NCI-H2081 (cell line): Measurements from ENCODE around the gene PLCD3.

ENCODE experiments used
- DNase-seq, 2 experiments: peaks; one replicate each; lab custom pipeline; 2025; lab: John Stamatoyannopoulos, UW

The PLCD3 gene

GRCh38 chr17:45132320-45132571 lies at the start of gene PLCD3:
TSS of gene PLCD3 (minus strand) at chr17:45132515. CDS start at chr17:45132410, 105 bp downstream.
- DNase-seq, result no peak

DNA sequence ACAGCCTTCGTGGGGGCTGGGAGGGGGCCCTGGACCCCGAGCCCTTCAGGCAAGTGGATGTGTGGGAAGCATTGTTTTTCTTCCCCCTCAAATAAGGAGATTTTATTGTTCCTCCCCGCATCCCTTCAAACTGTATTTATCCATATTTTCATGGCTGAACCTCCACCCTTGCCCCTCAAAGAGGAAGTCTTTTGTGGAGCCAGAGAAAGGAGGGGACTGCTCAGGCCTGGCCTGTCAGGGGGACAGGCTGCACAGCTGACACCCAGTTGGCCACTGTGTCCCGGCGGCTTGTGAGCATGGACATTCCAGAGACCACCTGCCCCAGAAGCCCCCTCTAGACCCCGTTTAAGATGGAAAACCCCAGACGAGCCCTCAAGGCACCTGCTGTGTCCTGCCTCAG lies 45.2 kb upstream of the PLCD3 start:
- no peak for DNase-seq

- DNase-seq, result no peak
These were observed 43.4 kb upstream of the PLCD3 start for GRCh38 chr17:45175759-45176115.

DNA sequence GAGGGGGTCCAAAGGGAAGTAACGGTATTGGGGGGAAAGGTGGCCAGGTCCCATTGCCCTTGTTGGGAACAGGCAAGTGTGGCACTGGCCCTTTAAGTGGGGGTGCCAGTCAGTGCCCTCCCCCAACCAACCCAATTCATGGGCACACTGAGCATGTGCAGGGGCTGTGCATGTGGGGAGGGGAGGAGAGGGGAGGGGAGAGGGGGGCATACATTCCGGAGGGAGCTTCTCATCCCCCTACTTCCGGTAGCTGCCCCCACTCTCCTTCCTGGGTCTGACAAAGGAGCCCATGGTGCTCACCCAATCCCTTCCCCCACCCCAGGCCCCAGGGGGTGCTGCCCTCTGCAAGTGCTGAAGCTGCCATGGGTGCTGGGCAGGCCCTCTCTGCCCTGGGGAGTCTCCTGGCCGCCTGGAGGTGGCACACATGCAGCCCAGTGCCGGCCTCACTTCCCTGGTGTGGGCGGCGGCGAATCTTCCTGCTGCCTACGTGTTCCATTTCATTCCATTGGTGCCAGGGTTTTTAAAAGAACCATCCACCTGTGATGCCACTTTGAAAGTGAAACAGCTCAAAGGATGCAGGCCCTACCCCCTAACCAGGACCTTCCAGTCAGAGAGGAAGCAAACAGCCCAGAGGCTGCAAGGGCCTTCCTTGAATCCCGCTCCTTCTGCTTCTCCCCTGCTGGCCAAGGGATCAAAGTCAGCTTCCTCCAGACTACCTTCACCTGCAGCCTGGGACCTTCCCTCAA lies 40.4 kb upstream of the PLCD3 start:
- DNase-seq, result no peak

DNA sequence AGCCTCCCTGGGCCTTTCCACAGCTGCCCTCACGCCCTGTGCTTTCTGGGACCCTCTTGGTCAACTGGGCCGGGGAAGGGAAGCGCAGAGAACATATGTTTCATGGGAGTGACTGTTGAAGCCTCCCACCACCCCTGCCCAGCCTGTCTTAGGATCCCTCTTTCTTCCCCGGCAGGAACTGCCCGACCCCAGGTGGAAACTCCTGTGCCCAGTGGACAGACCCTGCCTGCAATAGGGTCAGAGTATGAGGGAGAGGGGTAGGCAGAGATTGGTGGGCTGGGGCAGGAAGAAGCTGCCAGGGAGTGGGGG lies 39.9 kb upstream of the PLCD3 start:
- no peak for DNase-seq

DNA sequence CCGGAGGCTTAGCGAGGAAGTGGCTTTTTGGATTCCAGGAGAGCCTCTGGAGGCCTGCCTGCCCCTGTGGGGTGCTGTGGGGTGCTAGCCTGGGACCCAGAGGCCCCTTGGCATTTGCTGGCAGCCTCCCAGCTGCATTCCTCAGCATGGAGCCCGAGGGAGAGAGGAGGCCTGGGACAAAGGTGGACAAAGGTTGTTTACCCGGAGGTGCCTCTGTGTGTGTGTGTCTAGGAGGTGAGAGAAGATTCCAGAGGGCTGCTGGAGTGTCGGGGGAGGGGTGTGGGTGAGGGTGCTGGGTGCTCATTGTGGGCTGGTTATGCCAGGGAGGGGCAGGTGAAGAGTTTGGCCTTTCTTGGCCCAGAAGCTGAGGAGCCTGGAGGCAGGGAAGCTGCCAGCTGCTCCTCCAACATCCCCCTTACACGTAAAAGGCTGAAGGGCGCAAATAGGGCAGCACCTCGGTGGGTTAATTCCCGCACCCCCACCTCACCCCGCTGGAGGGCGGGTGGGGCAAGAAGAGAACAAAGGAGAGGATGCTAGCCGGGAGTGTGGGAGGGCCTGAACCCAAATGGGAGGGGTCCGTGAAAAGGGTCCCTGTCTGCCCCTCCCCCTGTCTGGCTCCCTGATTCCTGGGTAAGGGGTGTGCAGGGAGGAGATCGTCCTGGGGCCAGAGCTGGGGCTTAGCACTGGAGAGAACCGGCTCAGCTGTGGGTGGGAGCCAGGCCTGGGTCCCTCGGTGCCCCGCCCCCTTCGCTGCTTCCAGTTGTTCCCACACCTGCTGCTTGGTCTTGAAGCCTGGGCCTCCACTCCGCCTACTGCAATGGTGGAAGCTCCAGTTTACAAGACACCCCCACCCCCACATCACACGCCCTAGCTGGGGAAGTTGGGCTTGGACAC lies 39.3 kb upstream of the PLCD3 start:
- DNase-seq, result no peak

GRCh38 chr17:45170931-45171337 lies 38.6 kb upstream of the PLCD3 start:
- DNase-seq, result no peak

DNA sequence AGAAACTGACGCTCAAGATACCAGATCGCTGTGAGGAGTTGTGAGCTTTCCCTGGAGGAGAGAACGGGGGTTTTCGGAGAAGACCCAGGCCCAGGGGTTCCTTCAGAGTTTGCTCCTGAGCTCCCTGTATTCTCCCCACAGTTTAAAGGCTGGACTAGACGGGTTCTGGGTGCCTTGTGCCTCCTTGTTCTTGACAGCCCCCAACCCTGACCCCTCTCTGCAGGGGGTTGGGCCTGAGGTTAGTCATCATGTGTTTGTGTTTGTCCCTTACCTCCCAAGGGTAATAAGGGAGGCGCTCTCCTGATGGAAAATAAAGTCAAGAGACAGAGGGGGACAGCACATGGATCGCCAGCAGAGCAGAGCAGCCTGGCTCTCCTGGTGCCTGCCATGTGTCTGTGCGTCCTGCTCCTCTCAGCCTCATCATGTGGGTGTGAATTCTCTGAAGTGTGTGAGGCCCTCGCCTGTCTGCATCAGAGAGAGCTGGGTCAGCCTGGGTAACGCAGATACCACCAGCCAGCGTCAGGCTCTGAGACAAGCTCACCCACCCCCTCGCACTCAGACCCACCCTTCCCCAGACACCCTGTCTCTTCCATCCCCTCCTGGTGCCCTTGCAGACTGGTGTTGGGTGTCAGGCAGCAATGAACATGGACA lies 38.1 kb upstream of the PLCD3 start:
- DNase-seq, result no peak

DNA sequence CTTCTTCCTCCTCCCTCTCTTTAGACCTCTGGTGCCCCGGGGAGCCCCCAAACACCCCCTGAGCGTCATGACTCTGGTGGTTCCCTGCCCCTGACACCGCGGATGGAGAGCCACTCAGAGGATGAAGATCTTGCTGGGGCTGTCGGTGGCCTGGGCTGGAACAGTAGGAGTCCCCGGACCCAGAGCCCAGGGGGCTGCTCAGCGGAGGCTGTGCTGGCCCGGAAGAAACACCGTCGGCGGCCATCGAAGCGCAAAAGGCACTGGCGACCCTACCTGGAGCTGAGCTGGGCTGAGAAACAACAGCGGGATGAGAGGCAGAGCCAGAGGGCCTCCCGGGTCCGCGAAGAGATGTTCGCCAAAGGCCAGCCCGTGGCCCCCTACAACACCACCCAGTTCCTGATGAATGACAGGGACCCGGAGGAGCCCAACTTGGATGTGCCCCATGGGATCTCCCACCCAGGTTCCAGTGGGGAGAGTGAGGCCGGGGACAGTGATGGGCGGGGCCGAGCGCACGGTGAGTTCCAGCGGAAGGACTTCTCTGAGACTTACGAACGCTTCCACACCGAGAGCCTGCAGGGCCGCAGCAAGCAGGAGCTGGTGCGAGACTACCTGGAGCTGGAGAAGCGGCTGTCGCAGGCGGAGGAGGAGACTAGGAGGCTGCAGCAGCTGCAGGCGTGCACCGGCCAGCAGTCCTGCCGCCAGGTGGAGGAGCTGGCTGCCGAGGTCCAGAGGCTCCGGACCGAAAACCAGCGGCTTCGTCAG lies 36.9 kb upstream of the PLCD3 start:
- no peak for DNase-seq

DNA sequence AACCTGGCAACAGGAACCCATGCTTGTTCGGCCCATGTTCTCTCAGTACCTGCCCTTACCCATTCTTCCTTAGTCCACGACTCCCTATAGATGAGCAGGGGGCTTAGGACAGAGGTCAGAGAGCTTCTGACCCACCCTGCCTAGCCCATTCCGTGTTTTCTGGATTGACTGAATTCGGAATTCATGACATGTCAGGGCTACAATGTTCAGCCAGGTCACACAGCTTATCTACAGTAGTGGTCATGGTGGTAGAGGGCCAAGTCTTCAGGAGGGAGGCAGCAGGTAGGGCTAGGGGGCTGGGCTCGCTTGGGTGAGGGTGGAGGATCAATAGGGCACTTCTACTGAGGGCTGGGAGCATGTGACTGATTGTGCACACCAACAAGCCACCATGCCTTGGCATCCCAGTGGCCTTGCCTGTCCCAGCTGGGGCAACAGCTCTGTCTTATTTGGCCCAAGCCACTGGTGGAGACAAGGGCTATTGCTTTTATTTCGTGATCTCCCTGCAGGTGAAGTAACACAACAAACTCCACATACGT lies 32.5 kb upstream of the PLCD3 start:
- DNase-seq, result no peak

DNA sequence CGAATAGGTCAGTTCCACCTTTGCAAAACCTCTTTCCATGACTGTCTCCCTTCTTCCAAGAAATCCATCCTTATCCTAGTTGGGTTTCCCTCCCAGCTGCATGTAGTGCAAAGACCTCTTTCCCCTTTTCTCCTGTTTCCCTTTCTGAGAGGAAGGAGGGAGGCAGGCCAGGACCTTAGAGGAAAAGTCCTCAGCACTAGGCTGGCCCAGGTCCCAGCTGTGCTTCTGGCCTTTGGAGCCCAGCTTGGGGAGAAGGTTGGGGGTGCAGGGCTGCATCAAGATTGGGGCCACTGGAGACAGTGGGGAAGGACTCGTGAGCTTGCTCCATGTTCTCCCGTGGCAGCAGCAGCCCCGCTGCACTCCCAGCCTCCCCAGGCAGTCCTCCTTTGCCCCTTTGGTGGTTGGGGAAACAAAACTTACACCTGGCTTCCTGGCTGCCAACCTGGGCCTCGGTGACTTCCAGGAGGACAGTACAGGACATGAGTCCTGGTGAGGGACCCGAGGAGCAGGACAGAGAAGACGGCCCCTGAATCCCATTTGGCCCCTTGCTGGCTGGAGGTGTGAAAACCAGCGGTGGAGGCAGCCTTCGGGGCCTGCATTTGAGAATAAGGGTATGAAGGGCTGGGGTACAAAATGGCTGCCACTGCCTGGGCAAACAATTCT lies 29.8 kb upstream of the PLCD3 start:
- no peak for DNase-seq

DNA sequence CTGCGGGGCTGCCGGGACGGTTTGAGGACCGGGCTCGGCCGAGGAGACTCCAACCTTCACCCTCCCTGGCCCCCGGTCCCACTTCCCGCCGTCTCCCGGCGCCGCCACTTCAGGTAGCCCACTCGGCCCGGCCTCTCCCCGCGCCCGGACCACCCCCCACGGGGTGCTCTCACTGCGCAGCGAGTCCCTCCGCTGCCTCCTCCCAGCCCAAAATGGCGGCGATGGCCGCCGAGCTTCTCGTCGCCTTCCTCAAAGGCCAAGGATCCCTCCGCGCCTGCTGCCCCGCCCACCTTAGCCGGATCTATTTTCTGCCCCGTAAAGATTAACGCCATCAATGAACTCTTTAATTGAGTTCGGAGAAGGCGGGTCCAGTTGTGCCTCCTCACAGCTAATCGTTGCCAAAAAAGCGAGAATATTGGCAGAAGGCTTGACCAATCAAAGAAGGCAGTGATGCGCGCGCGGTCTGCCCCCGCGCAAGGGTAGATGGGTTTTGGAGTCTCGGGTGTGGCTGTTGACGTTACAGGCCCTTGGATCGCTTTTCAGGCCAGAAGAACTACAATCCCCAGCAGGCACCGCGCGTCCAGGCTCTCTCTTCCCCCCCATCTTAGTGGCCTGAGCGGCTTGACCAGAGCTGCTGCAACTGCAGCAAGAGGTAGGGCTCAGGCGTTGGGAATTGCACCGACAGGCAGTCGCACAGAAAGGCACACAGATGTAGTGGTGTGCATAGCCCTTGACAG lies 29.1 kb upstream of the PLCD3 start, which contains the start of gene HEXIM2:
TSS of gene HEXIM2 (plus strand) at position 588 of the 737 bp plus-strand sequence. CDS start 919 bp downstream, outside the sequence.
- DNase-seq, result peak; percentile 99 to 100

DNA sequence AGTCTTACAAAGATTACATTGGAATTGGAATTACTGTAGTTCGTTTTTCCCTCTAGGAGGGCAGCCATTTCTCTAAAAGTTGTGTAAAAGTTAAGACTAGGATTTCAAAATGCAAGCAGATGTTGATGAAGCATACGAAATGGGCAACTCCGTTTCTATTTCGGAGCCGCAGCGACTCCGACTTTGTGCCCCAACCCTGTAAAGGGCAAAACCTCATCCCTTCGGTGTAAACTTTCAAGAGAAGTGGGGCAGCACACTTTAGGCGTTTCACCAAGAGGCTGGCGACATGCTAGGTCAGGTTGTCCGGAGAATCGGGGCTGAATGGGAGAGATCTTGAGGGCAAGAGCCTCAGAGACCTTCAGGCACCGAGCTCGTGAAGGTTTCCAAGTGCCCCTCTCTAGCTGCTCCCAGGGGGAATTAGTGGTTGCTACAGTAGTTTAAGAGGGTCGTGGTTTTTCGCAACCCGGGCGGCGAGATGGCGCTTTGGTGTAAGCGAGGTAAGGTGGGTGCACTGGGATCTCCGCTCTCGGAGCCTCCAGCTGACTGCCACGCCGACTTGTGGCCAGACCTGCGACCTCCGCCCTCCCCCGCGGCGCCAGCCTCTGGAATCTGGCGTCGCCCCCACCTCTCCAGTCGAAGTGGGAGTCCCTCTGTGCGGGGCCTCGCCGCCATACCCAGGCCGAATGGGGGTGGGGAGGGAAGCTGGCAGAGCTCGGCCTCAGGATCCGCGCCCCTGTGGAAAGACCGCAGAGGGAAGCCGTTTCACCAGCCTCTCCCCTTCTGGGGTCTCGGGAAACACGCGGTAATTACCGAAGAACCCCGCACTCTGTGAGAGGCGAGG lies 28.4 kb upstream of the PLCD3 start:
- peak; percentile 30 to 66 for DNase-seq

DNA sequence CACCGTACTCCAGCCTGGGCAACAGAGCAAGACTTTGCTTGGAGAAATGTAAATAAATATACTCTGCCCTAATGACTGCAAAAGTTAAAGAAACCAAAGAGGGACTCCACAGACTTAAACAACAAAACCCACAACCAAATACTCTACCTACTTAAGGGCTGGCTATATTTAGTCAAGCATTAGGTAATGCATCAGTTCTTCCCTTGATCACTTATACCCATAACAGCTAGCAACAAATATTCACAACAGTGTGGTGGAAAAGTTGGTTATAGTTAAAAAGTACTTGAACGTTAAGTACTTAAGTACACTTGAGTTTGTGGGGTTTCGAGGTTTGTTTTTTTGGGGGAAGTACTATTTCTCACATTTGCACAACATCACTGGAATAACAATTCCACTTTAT lies 23.9 kb upstream of the PLCD3 start:
- DNase-seq, result no peak

GRCh38 chr17:45155483-45155882 lies 23.2 kb upstream of the PLCD3 start:
- no peak for DNase-seq

DNA sequence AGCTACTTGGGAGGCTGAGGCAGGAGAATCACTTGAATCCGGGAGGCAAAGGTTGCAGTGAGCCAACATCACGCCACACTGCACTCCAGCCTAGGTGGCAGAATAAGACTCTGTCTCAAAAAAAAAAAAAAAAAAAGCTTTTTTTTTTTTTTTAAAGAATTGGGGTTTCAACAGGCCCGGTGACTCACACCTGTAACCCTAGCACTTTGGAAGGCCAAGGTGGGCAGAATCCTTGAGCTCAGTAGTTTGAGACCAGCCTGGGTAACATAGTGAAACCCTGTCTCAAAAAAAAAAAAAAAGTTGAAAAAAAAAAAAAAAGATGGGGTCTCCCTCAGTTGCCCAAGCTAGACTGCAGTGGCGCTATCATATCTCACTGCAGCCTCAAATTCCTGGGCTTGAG lies 22.7 kb upstream of the PLCD3 start:
- DNase-seq, result no peak

- DNase-seq, result no peak
These were observed 18.8 kb upstream of the PLCD3 start for GRCh38 chr17:45150911-45151809.

DNA sequence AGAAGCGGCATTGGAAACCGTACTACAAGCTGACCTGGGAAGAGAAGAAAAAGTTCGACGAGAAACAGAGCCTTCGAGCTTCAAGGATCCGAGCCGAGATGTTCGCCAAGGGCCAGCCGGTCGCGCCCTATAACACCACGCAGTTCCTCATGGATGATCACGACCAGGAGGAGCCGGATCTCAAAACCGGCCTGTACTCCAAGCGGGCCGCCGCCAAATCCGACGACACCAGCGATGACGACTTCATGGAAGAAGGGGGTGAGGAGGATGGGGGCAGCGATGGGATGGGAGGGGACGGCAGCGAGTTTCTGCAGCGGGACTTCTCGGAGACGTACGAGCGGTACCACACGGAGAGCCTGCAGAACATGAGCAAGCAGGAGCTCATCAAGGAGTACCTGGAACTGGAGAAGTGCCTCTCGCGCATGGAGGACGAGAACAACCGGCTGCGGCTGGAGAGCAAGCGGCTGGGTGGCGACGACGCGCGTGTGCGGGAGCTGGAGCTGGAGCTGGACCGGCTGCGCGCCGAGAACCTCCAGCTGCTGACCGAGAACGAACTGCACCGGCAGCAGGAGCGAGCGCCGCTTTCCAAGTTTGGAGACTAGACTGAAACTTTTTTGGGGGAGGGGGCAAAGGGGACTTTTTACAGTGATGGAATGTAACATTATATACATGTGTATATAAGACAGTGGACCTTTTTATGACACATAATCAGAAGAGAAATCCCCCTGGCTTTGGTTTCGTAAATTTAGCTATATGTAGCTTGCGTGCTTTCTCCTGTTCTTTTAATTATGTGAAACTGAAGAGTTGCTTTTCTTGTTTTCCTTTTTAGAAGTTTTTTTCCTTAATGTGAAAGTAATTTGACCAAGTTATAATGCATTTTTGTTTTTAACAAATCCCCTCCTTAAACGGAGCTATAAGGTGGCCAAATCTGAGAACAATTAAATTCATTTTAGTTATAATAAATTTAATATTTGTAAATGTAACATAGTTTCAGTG lies 17.7 kb upstream of the PLCD3 start:
- peak; percentile 14 to 57 for DNase-seq
